Osteoblast (primary cell): Measurements from ENCODE around the gene CPA3. TPM values are rescaled to one million over a fixed set of nuclear protein-coding genes. Genes with fewer than 3 reads are reported as not detected.

Experiments used
- DNase-seq: peaks from one replicate; pipeline ENCODE4 v3.0.0; 2011; ENCODE audit warnings: low spot score, mixed read lengths; ENCODE audit not compliant: insufficient read length; ENCODE audit errors: missing footprints
- H2AFZ ChIP-seq: 2 replicates; pipeline ENCODE4 v1.6.0; 2011; ENCODE audit warnings: mild to moderate bottlenecking, low read length
- H3K27ac ChIP-seq: 2 replicates; pipeline ENCODE4 v1.5.1; 2011; ENCODE audit warnings: mild to moderate bottlenecking, low read depth, low read length, moderate library complexity
- H3K27me3 ChIP-seq: 2 replicates; pipeline ENCODE4 v1.6.0; 2012; ENCODE audit warnings: mild to moderate bottlenecking, control low read depth, inconsistent platforms, low read length, moderate library complexity; ENCODE audit not compliant: insufficient read depth
- H3K36me3 ChIP-seq: 2 replicates; pipeline ENCODE4 v1.5.1; 2011; ENCODE audit warnings: mild to moderate bottlenecking, low read length, control low read depth, moderate library complexity; ENCODE audit not compliant: insufficient read depth
- H3K4me1 ChIP-seq: 2 replicates; pipeline ENCODE4 v1.5.1; 2011; ENCODE audit warnings: mild to moderate bottlenecking, low read length, control low read depth, moderate library complexity; ENCODE audit not compliant: insufficient read depth
- H3K4me2 ChIP-seq: 2 replicates; pipeline ENCODE4 v1.6.0; 2011; ENCODE audit warnings: mild to moderate bottlenecking, low read length; ENCODE audit not compliant: insufficient read depth
- H3K4me3 ChIP-seq: fragments of 200-600 bp; sonication (generic); 3 replicates; pipeline ENCODE4 v1.5.1; 2012; ENCODE audit warnings: mild to moderate bottlenecking, low read length, inconsistent platforms; ENCODE audit not compliant: insufficient read depth
- H3K79me2 ChIP-seq: 2 replicates; pipeline ENCODE4 v1.6.0; 2012; ENCODE audit warnings: mild to moderate bottlenecking, low read length, control low read depth, inconsistent platforms; ENCODE audit not compliant: insufficient read depth
- H3K9me3 ChIP-seq: 2 replicates; pipeline ENCODE4 v1.5.1; 2011; ENCODE audit warnings: low read depth, low read length, control low read depth
- H4K20me1 ChIP-seq: 2 replicates; pipeline ENCODE4 v1.6.0; 2012; ENCODE audit warnings: mild to moderate bottlenecking, low read length, control low read depth; ENCODE audit not compliant: insufficient read depth
- total RNA-seq: library from RNA; depleted of rRNA; stranded (reverse); fragments of >200 nt; gene quantifications from 2 replicates; pipeline ENCODE4 v1.2.3, GENCODE V29; 2012
- TF ChIP-seq, protein P1 (sequence below): IDR thresholded peaks from 2 replicates; pipeline ENCODE4 v1.5.1; 2011; ENCODE audit warnings: mild to moderate bottlenecking, low read depth, low read length, moderate library complexity; ENCODE audit errors: extremely low read depth

CPA3 gene
- total RNA-seq, 1 donor: 1.1 TPM

DNA sequence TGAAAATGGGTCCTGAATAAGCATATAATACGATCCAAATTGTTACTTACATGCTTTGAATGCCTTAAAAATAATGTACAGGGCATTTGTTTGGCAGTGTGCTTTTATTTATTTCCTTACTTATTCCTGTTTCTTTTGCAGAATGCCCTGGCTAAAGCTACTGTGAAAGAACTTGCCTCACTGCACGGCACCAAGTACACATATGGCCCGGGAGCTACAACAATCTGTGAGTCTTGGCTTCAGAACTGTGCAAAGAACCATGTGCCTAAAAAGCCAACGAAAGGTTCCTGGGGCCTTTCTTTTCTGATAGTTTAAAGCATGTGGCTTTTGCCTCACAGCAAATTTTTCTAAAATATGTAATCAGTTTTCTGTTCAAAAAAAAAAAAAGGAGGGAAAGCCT, 7.8 kb upstream of the CPA3 start:
- no peak overlapping the region for H2AFZ ChIP-seq
- H3K27me3 ChIP-seq: no peaks in the 10 kb centered on the region
- no peaks in the 10 kb centered on the region for H3K9me3 ChIP-seq
- no peak overlapping the region for H3K4me2 ChIP-seq
- no peaks in the 10 kb centered on the region for H4K20me1 ChIP-seq
- H3K4me3 ChIP-seq: no peak overlapping the region
- TF ChIP-seq, protein P1, sequence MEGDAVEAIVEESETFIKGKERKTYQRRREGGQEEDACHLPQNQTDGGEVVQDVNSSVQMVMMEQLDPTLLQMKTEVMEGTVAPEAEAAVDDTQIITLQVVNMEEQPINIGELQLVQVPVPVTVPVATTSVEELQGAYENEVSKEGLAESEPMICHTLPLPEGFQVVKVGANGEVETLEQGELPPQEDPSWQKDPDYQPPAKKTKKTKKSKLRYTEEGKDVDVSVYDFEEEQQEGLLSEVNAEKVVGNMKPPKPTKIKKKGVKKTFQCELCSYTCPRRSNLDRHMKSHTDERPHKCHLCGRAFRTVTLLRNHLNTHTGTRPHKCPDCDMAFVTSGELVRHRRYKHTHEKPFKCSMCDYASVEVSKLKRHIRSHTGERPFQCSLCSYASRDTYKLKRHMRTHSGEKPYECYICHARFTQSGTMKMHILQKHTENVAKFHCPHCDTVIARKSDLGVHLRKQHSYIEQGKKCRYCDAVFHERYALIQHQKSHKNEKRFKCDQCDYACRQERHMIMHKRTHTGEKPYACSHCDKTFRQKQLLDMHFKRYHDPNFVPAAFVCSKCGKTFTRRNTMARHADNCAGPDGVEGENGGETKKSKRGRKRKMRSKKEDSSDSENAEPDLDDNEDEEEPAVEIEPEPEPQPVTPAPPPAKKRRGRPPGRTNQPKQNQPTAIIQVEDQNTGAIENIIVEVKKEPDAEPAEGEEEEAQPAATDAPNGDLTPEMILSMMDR: no peak
- no peak for DNase-seq
- H3K36me3 ChIP-seq: no peaks in the 10 kb centered on the region
- no peaks in the 10 kb centered on the region for H3K4me1 ChIP-seq
- no peaks in the 10 kb centered on the region for H3K79me2 ChIP-seq
- H3K27ac ChIP-seq: no peak overlapping the region

DNA sequence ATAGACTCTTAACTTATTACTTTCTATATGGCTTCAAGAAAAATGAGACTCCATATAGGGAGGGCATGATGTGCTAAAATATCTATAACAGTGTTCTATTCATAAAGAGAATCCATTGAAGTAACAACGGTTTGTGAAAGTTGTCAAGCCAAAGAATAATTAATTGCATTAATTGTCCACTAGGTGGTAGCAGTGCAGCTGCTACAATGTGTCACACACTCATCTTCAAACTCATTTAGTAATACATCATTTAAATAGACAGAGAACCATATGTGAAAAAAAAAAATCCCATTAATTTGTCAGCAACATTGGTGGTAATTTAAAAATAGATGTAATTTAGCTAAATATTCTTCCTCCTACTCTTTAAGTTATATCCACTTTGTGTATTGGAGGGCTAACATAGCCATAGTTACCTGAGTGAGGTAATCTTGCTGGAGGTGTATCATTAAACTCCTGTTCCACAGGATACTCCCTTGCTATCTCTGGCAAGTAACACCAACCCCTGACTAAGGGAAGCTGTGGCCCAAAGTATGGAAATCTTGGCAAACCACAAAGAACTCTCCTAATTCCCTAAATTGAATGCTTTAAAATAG, 3.7 kb upstream of the CPA3 start:
- no peak for DNase-seq
- H4K20me1 ChIP-seq: no peaks in the 10 kb centered on the region
- TF ChIP-seq, protein P1: peak; percentile 62

DNA sequence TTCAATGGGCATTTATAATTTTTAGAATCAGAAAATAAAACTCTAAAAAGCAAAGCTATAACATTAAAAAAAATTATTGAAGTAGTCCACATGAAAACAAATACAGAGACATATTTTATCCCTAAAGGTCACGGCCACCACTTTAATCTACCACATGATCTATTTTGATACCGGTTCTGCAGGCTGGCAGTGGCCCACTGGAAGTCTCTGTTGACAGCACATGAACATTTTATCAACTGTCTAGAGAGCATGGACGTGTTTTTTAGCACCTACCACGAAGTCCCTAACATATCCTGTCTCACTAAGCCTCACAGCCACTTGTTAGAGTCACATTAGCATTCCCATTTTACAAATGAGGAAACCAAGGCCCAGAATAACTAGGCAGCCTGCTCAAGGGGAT, 1.8 kb upstream of the CPA3 start:
- Histone ChIP-seq H3K4me2 (no peak overlapping the region), H3K27ac (no peak overlapping the region), H3K4me3 (no peak overlapping the region), H3K4me1 (peaks cover 5% of the 10 kb centered on the region), H3K9me3 (no peaks in the 10 kb centered on the region), H4K20me1 (no peaks in the 10 kb centered on the region), H3K27me3 (no peaks in the 10 kb centered on the region), H2AFZ (peak overlapping the region; percentile 15), H3K36me3 (no peaks in the 10 kb centered on the region), H3K79me2 (no peaks in the 10 kb centered on the region)
- TF ChIP-seq, protein P1: no peak
- DNase-seq: no peak

More for the DNA sequence above, 3.7 kb upstream of the CPA3 start:
- Histone ChIP-seq H3K4me3 (no peak overlapping the region), H2AFZ (no peak overlapping the region), H3K4me2 (no peak overlapping the region), H3K4me1 (peaks cover 2% of the 10 kb centered on the region), H3K79me2 (no peaks in the 10 kb centered on the region), H3K9me3 (no peaks in the 10 kb centered on the region), H3K36me3 (no peaks in the 10 kb centered on the region), H3K27ac (no peak overlapping the region), H3K27me3 (no peaks in the 10 kb centered on the region)

DNA sequence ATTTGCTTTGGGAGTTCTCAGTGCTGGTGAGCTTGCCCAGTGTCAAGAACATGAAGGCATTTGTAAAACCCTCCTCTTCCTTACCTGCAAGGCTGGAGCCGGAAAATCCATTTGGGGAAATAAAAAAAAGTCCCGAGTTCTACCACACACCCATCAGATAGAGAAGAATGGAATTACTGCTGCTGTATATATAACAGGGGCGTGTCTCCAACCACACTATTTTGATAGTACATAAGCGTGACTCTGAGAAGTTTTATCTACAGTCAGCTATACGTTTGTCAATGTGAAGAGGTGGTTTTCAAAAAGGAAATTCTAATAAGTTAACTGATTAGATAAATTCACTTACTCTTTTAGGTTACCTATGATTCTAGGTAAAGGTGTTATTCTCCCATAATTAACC, 1.3 kb upstream of the CPA3 start:
- H3K79me2 ChIP-seq: no peaks in the 10 kb centered on the region
- no peaks in the 10 kb centered on the region for H4K20me1 ChIP-seq
- no peaks in the 10 kb centered on the region for H3K27me3 ChIP-seq
- no peak overlapping the region for H3K4me3 ChIP-seq
- H3K4me2 ChIP-seq: no peak overlapping the region
- no peaks in the 10 kb centered on the region for H3K9me3 ChIP-seq
- peaks cover 5% of the 10 kb centered on the region for H3K4me1 ChIP-seq
- H2AFZ ChIP-seq: no peak overlapping the region
- H3K27ac ChIP-seq: no peak overlapping the region
- no peaks in the 10 kb centered on the region for H3K36me3 ChIP-seq
- TF ChIP-seq, protein P1: no peak
- no peak for DNase-seq
